ENCODE measurements around the gene CAMK2N2.
A peak's percentile ranks its signal among the peaks of the same experiment; 100 is the strongest.
"Not testable (repeated sequence)": the region's sequence is repeated elsewhere in the genome, so short reads cannot be mapped to it uniquely, and the experiment has no call there.

CAMK2N2 gene

GRCh38 chr3:184275961-184276910 is 14.9 kb upstream of the CAMK2N2 start, which contains the start of gene ECE2:
TSS of gene ECE2 (plus strand) at chr3:184276022. CDS start at chr3:184276154, 132 bp downstream.
- TF ChIP-seq CTCF (IDR thresholded peaks at IDR 0.05; ENCODE audit: insufficient read depth, low read depth, low read length, missing control alignments): no peak
- no peak for DNase-seq (ENCODE audit: low read depth)
- no peak within 1 kb of the TSS for H3K4me3 ChIP-seq (ENCODE audit: low read length)

GRCh38 chr3:184275381-184275701 is 14.0 kb upstream of the CAMK2N2 start:
- no peak for TF ChIP-seq CTCF (IDR thresholded peaks at IDR 0.05; ENCODE audit: insufficient read depth, low read depth, low read length, missing control alignments)
- no peak for DNase-seq (ENCODE audit: low read depth)
- H3K4me3 ChIP-seq (ENCODE audit: low read length): no peak overlapping the region

- no peak overlapping the region for H3K4me3 ChIP-seq (ENCODE audit: low read length)
- no peak for DNase-seq (ENCODE audit: low read depth)
- TF ChIP-seq CTCF (IDR thresholded peaks at IDR 0.05; ENCODE audit: insufficient read depth, low read depth, low read length, missing control alignments): no peak
These were observed 10.9 kb upstream of the CAMK2N2 start for GRCh38 chr3:184272269-184272668.

- not testable (repeated sequence) for H3K4me3 ChIP-seq (ENCODE audit: low read length); DNase-seq (ENCODE audit: low read depth)
These were observed 5.9 kb upstream of the CAMK2N2 start for GRCh38 chr3:184267249-184267648.

GRCh38 chr3:184262764-184263179 is 1.4 kb upstream of the CAMK2N2 start:
- no peak overlapping the region for H3K4me3 ChIP-seq (ENCODE audit: low read length)
- TF ChIP-seq CTCF (IDR thresholded peaks at IDR 0.05; ENCODE audit: insufficient read depth, low read depth, low read length, missing control alignments): no peak
- peak; percentile 22 for DNase-seq (ENCODE audit: low read depth)

- peak; percentile 42 for DNase-seq (ENCODE audit: low read depth)
- no peak for TF ChIP-seq CTCF (IDR thresholded peaks at IDR 0.05; ENCODE audit: insufficient read depth, low read depth, low read length, missing control alignments)
- H3K4me3 ChIP-seq (ENCODE audit: low read length): peak overlapping the region; percentile 45
These were observed 756 bp upstream of the CAMK2N2 start for GRCh38 chr3:184261854-184262763.

- peak overlapping the region; percentile 19 for H3K4me3 ChIP-seq (ENCODE audit: low read length)
- no peak for TF ChIP-seq CTCF (IDR thresholded peaks at IDR 0.05; ENCODE audit: insufficient read depth, low read depth, low read length, missing control alignments)
- no peak for DNase-seq (ENCODE audit: low read depth)
These were observed 556 bp downstream of the CAMK2N2 start for GRCh38 chr3:184260724-184261269.
